SK-N-SH treated with all-trans-retinoic acid at 6 μM for 48 hours (cell line): Measurements from ENCODE around the gene TPCN1.

Source experiments
- ATAC-seq: fragments of 200-7000 bp; cut with Tn5 transposase; 3 replicates; pipeline ENCODE4 v1.9.1; 2020; ENCODE audit warnings: mild to moderate bottlenecking, moderate library complexity
- ARNTL ChIP-seq: fragments of 450-650 bp; formaldehyde crosslinking; IDR thresholded peaks from 2 replicates; pipeline ENCODE4 v1.5.0; 2020; ENCODE audit warnings: low read depth, mild to moderate bottlenecking, moderate library complexity, borderline replicate concordance
- BACH2 ChIP-seq: fragments of 250-450 bp; sonication (Bioruptor Pico); IDR thresholded peaks from 2 replicates; pipeline ENCODE4 v1.9.0; 2021; ENCODE audit warnings: mild to moderate bottlenecking, borderline replicate concordance
- ESRRG ChIP-seq: fragments of 250-450 bp; sonication (Bioruptor Pico); IDR thresholded peaks from 2 replicates; pipeline ENCODE4 v1.6.1; 2021; ENCODE audit warnings: mild to moderate bottlenecking
- GLIS3 ChIP-seq: fragments of 250-450 bp; sonication (Bioruptor Pico); IDR thresholded peaks from 2 replicates; pipeline ENCODE4 v1.5.0; 2020; ENCODE audit warnings: mild to moderate bottlenecking, moderate library complexity
- ISL1 ChIP-seq: fragments of 250-450 bp; sonication (Bioruptor Pico); IDR thresholded peaks from 2 replicates; pipeline ENCODE4 v2.1.2; 2022; ENCODE audit warnings: mild to moderate bottlenecking, moderate library complexity
- OSR1 ChIP-seq: fragments of 250-450 bp; sonication (Bioruptor Pico); IDR thresholded peaks from 2 replicates; pipeline ENCODE4 v1.8.0; 2022; ENCODE audit warnings: moderate library complexity, mild to moderate bottlenecking, inconsistent platforms
- PPARA ChIP-seq: fragments of 250-450 bp; sonication (Bioruptor Pico); IDR thresholded peaks from 2 replicates; pipeline ENCODE4 v1.5.0; 2020; ENCODE audit warnings: mild to moderate bottlenecking, borderline replicate concordance
- RARB ChIP-seq: fragments of 250-450 bp; sonication (Bioruptor Pico); IDR thresholded peaks from 2 replicates; pipeline ENCODE4 v1.8.0; 2021; ENCODE audit warnings: mild to moderate bottlenecking, moderate library complexity
- TCF4 ChIP-seq: fragments of 250-450 bp; sonication (Bioruptor Pico); IDR thresholded peaks from 2 replicates; pipeline ENCODE4 v1.8.0; 2021; ENCODE audit warnings: mild to moderate bottlenecking, moderate library complexity, borderline replicate concordance
- TOX ChIP-seq: fragments of 250-450 bp; sonication (Bioruptor Pico); IDR thresholded peaks from 2 replicates; pipeline ENCODE4 v1.8.0; 2021; ENCODE audit warnings: mild to moderate bottlenecking, moderate library complexity, borderline replicate concordance
- ZC3H10 ChIP-seq: fragments of 250-450 bp; sonication (Bioruptor Pico); IDR thresholded peaks from 2 replicates; pipeline ENCODE4 v1.5.1; 2021; ENCODE audit warnings: mild to moderate bottlenecking, moderate library complexity
- ZFP3 ChIP-seq: fragments of 250-450 bp; sonication (Bioruptor Pico); IDR thresholded peaks from 2 replicates; pipeline ENCODE4 v1.5.0; 2020; ENCODE audit warnings: mild to moderate bottlenecking, moderate library complexity
- ZFP30 ChIP-seq: fragments of 450-650 bp; formaldehyde crosslinking; IDR thresholded peaks from 2 replicates; pipeline ENCODE4 v1.5.0; 2022; ENCODE audit warnings: mild to moderate bottlenecking, moderate library complexity
- ZNF565 ChIP-seq: fragments of 450-650 bp; formaldehyde crosslinking; conservative IDR thresholded peaks from 2 replicates; pipeline ENCODE4 v1.5.0; 2020; ENCODE audit warnings: low read depth, mild to moderate bottlenecking, moderate library complexity
- ZNF70 ChIP-seq: fragments of 450-650 bp; formaldehyde crosslinking; IDR thresholded peaks from 2 replicates; pipeline ENCODE4 v1.5.0; 2020; ENCODE audit warnings: mild to moderate bottlenecking, moderate library complexity
- ZNF8 ChIP-seq: fragments of 450-650 bp; formaldehyde crosslinking; IDR thresholded peaks from 2 replicates; pipeline ENCODE4 v1.5.0; 2020; ENCODE audit warnings: mild to moderate bottlenecking, moderate library complexity
- TF ChIP-seq, protein P1 (sequence below): fragments of 250-450 bp; sonication (Bioruptor Pico); IDR thresholded peaks from 2 replicates; pipeline ENCODE4 v1.5.0; 2020; ENCODE audit warnings: mild to moderate bottlenecking, moderate library complexity
- TF ChIP-seq, protein P2 (sequence below): fragments of 250-450 bp; sonication (Bioruptor Pico); IDR thresholded peaks from 2 replicates; pipeline ENCODE4 v1.8.0; 2021; ENCODE audit warnings: low read depth, mild to moderate bottlenecking, moderate library complexity, borderline replicate concordance
- TF ChIP-seq, protein P3 (sequence below): fragments of 250-450 bp; sonication (Bioruptor Pico); IDR thresholded peaks from 2 replicates; pipeline ENCODE4 v1.5.1; 2020; ENCODE audit warnings: low read depth, mild to moderate bottlenecking, moderate library complexity
- TF ChIP-seq, protein P4 (sequence below): fragments of 250-450 bp; sonication (Bioruptor Pico); IDR thresholded peaks from 2 replicates; pipeline ENCODE4 v1.5.1; 2021; ENCODE audit warnings: mild to moderate bottlenecking, moderate library complexity

Gene TPCN1

DNA sequence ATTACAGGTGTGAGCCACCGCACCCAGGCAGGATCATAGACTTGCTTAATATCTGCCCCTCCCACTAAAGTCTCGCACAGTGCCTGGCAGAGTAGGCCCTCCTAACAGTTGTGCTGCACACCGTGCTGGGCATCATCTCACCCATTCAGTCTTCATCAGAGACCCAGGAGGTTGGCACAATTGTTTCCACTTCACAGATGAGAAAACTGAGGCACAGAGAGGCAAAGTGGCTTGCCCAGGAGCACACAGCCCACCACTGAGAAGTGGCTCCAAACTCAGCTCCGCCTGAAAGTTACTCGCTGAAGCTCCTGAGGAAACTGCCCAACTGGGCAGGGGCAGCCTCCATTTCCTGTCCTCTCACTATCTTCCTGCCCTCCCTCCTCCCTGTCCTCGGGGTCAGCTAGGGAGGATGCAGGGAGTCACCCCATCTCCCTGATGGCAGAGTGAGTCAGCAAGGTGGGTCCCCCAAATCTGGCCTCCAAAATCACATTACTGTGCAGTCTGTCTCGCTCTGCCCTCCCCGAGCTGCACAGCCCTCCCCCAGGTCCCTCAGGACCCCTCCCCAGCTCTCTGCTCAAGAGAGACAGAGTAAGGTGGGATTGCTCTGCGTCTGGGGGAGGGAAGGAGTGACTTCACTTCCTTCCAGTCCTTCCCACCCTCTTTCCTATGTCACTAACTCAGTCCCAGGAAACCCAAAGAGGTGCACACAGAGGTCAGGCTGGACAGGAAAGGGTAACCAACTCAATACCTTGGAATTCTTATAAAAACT is 107.9 kb downstream of the TPCN1 start:
- TF ChIP-seq TOX (CRISPR knock-in tag) (no peak), GLIS3 (no peak), TCF4 (CRISPR knock-in tag) (no peak), OSR1 (no peak), ZNF565 (CRISPR knock-in tag) (no peak), PPARA (CRISPR knock-in tag) (no peak), RARB (CRISPR knock-in tag) (no peak), ZNF70 (no peak), ZFP3 (CRISPR knock-in tag) (no peak), BACH2 (CRISPR knock-in tag) (no peak), ISL1 (CRISPR knock-in tag) (no peak), ARNTL (no peak), ZC3H10 (CRISPR knock-in tag) (no peak), ESRRG (no peak), ZNF8 (CRISPR knock-in tag) (no peak)
- TF ChIP-seq, protein P1, sequence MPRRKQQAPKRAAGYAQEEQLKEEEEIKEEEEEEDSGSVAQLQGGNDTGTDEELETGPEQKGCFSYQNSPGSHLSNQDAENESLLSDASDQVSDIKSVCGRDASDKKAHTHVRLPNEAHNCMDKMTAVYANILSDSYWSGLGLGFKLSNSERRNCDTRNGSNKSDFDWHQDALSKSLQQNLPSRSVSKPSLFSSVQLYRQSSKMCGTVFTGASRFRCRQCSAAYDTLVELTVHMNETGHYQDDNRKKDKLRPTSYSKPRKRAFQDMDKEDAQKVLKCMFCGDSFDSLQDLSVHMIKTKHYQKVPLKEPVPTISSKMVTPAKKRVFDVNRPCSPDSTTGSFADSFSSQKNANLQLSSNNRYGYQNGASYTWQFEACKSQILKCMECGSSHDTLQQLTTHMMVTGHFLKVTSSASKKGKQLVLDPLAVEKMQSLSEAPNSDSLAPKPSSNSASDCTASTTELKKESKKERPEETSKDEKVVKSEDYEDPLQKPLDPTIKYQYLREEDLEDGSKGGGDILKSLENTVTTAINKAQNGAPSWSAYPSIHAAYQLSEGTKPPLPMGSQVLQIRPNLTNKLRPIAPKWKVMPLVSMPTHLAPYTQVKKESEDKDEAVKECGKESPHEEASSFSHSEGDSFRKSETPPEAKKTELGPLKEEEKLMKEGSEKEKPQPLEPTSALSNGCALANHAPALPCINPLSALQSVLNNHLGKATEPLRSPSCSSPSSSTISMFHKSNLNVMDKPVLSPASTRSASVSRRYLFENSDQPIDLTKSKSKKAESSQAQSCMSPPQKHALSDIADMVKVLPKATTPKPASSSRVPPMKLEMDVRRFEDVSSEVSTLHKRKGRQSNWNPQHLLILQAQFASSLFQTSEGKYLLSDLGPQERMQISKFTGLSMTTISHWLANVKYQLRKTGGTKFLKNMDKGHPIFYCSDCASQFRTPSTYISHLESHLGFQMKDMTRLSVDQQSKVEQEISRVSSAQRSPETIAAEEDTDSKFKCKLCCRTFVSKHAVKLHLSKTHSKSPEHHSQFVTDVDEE = no peak
- TF ChIP-seq, protein P2, sequence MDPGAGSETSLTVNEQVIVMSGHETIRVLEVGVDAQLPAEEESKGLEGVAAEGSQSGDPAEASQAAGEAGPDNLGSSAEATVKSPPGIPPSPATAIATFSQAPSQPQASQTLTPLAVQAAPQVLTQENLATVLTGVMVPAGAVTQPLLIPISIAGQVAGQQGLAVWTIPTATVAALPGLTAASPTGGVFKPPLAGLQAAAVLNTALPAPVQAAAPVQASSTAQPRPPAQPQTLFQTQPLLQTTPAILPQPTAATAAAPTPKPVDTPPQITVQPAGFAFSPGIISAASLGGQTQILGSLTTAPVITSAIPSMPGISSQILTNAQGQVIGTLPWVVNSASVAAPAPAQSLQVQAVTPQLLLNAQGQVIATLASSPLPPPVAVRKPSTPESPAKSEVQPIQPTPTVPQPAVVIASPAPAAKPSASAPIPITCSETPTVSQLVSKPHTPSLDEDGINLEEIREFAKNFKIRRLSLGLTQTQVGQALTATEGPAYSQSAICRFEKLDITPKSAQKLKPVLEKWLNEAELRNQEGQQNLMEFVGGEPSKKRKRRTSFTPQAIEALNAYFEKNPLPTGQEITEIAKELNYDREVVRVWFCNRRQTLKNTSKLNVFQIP = no peak
- TF ChIP-seq, protein P3, sequence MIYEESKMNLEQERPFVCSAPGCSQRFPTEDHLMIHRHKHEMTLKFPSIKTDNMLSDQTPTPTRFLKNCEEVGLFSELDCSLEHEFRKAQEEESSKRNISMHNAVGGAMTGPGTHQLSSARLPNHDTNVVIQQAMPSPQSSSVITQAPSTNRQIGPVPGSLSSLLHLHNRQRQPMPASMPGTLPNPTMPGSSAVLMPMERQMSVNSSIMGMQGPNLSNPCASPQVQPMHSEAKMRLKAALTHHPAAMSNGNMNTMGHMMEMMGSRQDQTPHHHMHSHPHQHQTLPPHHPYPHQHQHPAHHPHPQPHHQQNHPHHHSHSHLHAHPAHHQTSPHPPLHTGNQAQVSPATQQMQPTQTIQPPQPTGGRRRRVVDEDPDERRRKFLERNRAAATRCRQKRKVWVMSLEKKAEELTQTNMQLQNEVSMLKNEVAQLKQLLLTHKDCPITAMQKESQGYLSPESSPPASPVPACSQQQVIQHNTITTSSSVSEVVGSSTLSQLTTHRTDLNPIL (CRISPR knock-in tag) = no peak
- TF ChIP-seq, protein P4, sequence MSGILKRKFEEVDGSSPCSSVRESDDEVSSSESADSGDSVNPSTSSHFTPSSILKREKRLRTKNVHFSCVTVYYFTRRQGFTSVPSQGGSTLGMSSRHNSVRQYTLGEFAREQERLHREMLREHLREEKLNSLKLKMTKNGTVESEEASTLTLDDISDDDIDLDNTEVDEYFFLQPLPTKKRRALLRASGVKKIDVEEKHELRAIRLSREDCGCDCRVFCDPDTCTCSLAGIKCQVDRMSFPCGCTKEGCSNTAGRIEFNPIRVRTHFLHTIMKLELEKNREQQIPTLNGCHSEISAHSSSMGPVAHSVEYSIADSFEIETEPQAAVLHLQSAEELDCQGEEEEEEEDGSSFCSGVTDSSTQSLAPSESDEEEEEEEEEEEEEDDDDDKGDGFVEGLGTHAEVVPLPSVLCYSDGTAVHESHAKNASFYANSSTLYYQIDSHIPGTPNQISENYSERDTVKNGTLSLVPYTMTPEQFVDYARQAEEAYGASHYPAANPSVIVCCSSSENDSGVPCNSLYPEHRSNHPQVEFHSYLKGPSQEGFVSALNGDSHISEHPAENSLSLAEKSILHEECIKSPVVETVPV = no peak
- no peak for ATAC-seq

DNA sequence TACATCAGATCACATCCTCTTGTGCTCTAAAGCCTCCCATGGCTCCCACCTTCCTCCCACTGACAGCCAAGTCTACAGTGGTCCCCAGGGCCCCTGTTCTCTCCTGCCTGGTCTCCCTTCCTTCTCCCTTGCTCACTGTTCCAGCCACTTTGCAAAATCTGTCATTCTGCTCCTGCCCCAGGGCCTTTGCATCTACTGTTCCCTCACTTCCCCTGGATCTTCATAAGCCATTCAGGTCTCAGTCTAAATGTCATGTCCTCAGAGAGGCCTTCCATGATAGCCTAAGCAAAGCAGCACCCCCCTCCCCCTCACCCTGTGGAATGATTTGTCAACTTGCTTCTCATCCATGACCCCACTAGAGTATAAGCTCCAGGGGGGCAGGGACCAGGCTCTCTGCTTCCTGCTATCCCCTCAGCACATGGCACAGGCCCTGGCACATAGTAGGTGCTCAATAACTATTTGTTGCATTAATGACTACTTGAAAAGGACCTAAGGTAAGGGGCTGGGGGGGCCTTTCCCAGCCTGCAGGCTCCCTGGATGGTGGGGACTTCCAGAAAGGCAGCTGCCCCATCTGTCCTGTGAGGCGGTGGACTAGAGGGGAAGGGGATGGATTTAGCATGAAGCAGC is 108.6 kb downstream of the TPCN1 start:
- TF ChIP-seq ISL1 (CRISPR knock-in tag) (no peak), ESRRG (no peak), ZNF565 (CRISPR knock-in tag) (no peak)
- ATAC-seq = no peak

DNA sequence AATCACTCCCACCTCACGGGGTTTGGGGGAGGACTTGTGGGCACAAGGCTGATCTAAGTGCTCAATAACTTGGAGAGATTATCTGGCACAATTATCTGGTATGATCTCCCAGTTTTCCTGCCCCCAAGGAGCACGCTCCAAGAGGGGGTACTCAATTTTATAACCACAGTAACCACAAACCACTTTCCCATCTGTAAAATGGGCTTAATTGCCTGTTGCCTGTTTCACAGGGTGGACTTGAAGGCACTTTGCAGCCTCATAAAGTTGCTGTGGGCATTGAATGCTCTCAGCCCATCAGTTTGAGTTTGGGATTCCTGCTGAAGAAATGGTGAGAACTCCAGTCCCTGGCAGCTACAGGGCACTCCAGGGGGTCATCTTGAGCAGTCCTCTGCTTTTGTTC is 109.2 kb downstream of the TPCN1 start:
- ATAC-seq = no peak
- TF ChIP-seq ARNTL (no peak), ZC3H10 (CRISPR knock-in tag) (no peak), TCF4 (CRISPR knock-in tag) (no peak), RARB (CRISPR knock-in tag) (no peak), OSR1 (no peak), ZNF70 (no peak), ZNF565 (CRISPR knock-in tag) (no peak), ZFP30 (CRISPR knock-in tag) (no peak), BACH2 (CRISPR knock-in tag) (no peak)
- TF ChIP-seq, protein P2 = no peak
- TF ChIP-seq, protein P4 = no peak
